HCEC 1CT (cell line): Measurements from ENCODE around the gene DBH.
"Not testable (repeated sequence)": the region's sequence is repeated elsewhere in the genome, so short reads cannot be mapped to it uniquely, and the experiment has no call there.

ENCODE experiments used
- DNase-seq: peaks from one replicate; pipeline ENCODE4 v3.0.0-alpha.2; 2017

DBH gene

DNA sequence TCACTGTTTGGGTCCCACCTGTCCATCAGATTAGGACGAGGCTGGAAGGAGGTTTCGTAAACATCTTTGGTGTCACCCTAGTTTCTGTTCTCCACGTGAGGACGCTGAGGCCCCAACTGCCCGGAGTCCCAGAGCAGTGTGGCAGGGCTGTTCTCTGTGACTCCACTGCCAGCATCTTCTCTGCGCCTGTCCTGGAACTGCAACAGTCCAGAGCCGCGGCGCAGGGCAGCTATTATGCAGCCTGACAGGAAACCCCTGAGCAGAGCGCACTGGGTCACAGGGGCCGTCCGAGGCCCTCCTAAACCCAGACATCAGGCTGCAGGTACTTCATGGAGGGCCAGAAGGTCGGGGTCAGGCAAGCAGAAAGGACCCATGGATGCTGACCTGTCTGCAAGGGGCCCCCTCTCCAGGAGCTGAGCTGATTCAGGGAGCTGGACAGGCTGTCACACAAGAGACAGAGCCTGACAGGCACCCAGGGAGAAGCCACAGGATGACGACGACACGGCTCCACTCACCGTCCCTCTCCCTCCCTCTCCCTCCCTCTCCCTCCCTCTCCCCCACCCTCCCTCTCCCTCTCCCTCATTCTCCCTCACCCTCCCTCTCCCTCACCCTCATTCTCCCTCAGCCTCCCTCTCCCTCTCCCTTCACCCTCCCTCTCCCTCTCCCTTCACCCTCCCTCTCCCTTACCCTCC is 31.7 kb downstream of the DBH start:
- DNase-seq, result no peak

DNA sequence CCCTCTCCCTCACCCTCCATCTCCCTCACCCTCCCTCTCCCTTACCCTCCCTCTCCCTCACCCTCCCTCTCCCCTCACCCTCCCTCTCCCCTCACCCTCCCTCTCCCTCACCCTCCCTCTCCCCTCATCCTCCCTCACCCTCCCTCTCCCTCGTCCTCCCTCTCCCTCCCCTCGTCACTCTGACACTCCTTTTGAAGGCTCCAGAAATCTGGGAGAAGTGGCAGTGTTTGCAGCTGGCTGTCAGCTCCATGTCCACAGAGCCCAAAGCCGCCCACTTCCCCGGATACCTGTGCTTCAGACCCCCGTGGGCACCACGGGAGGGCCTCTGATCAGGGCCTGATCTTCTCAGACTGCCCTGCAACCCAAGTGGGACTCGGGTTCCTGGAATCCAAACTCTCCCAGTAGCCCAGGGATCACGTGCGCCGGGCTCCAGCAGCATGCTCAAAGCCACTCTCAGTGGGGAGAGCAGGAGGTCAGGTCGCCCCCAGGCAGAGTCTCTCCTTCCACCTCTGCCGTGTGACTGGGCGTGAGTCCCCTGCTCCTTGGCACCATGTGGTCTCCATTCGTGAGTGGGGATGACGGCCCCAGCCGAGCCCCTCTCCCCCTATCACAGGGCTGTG is 33.1 kb downstream of the DBH start:
- DNase-seq, result no peak

DNA sequence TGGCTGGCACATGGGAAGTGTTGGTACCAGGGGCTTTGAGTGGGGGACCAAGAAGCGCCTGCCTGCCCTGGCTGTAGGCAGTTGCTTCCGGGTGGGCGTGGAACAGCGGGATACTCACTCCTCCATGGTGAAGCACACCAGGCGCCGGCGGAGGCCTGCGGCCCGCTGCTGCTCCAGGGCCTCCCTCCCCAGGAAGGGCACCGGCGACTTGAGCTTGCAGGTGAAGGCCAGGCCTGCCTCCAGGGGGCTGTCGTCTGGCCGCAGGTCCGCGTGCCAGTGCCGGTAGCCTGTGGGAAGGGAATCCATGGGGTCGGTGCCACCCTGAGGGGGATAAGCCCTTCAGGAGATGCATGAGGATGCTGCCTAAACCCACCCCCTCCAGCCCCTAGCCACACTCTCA is 34.3 kb downstream of the DBH start:
- DNase-seq, result no peak

DNA sequence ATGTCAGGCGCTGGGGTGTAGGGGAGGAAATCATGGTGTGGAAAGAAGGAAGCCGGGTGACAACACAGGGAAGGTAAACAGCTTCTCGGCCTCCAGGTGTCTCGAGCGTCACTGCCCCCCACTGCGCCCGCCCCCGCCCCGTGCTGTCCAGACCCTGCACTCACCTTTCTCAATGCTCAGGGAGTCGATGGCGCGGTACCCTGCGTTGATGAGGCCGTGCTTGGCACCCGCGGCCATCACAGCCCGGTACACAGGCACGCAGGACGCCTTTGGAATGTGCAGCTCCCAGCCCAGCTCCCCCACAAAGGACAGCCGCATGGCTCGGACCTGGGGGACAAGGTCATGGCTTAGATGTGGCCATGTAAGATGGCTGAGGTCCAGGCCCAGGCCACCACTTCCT is 35.2 kb downstream of the DBH start:
- DNase-seq, result no peak

DNA sequence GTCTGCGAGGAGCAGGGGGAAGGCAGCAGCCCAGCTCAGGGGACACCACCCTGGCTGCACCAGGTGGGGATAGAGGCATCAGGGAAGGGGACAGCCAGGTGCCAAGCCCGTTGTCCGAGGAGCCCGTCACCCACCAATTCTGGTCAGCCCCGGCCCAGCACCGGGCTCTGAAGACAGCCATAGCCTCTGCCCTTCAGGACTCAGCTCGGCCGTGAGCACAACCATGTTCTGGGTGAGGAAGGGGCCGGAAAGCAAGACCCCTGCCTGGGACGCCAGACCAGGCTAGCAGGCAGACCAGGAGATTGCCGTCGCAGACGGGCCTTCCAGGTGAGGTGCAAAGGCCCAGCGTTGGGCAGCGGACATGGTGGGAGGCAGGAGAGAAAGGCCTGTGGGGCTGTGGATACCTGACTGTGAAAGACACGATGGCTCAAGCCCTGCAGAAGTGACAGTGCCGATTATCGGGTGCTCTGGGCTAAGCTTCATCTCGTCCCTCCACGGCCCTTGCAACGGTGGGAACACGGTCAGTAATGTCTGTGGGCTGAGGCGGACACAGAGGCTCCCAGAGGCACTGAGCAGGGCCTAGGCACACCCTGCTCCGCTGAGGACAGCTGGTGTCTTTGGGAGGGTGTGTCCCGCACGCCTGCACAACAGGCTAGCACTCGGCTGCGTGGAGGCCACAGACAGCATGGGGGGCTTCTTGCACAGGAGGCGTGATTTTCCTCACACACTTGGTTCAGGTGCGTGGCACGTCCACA is 36.5 kb downstream of the DBH start:
- DNase-seq, result no peak

DNA sequence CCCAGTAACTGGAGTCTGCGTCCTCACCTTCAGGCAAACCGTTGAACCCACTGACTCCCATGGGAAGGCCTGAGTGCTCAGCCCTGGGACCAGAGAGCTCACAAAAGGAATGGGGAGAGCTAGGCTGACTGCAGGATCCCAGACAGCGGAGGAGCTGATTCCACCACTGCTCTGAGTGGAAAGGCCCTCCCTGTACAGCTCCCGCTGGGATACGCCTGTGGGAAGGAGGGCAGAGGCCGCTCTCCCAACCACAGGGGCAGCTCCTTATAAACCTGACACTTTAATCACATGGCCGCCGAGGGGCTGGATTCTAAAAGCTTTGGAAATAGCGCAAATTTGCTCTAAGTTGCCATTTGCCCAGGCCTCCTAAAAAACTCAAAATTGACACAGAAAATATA is 37.1 kb downstream of the DBH start:
- DNase-seq, result no peak

DNA sequence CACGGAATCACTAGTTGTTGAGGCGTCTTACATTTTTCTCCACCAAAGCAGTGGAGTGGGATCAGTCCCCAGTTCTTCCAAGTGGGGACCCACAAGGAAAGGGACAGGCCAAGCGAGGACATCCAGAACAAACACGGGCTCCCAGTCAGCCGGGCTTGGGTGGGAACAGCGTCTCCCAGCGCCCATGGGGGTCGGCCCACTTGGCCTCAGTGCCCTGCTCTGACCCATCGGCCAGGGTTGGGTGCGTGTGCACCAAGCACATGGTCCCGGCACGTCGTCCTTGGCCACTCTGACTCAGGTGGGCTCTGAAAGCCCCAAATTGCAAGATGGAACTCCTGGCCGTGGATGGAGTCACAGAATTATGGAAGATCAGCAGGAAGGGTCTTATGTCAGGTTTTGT is 37.9 kb downstream of the DBH start:
- DNase-seq, result no peak

DNA sequence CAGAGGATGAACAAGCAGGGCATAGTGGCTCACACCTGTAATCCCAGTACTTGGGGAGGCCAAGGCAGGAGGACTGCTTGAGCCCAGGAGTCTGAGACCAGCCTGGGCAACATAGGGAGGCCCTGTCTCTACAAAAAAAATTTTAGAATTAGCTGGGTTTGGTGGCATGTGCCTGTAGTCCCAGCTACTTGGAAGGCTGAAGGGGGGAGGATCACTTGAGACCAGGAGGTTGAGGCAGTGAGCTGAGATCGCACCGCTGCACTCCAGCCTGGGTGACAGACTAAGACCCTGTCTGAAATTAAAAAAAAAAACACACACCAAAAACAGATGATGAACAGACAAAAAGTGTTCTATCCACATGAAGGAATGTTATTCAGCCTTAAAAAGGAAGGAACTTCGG is 39.6 kb downstream of the DBH start:
- DNase-seq, result not testable (repeated sequence)

DNA sequence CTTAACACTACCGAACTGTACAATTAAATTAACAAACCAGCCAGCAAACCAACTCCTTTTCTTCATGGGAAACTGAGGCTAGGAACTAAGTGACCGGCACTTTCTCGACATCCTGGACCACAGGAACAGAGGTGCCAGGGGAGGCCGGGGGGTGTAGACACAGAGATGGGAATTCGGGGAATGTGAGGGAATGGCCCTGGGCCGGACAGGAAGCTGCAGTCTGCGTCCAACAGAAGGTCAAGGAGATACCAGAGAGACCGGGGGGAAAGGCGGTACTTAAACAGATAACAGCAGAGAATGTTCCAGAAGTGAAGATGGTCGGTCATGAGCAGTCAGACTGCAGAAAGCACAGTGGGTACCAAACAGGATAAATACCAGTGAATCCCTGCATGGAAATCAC is 40.3 kb downstream of the DBH start:
- DNase-seq, result no peak

DNA sequence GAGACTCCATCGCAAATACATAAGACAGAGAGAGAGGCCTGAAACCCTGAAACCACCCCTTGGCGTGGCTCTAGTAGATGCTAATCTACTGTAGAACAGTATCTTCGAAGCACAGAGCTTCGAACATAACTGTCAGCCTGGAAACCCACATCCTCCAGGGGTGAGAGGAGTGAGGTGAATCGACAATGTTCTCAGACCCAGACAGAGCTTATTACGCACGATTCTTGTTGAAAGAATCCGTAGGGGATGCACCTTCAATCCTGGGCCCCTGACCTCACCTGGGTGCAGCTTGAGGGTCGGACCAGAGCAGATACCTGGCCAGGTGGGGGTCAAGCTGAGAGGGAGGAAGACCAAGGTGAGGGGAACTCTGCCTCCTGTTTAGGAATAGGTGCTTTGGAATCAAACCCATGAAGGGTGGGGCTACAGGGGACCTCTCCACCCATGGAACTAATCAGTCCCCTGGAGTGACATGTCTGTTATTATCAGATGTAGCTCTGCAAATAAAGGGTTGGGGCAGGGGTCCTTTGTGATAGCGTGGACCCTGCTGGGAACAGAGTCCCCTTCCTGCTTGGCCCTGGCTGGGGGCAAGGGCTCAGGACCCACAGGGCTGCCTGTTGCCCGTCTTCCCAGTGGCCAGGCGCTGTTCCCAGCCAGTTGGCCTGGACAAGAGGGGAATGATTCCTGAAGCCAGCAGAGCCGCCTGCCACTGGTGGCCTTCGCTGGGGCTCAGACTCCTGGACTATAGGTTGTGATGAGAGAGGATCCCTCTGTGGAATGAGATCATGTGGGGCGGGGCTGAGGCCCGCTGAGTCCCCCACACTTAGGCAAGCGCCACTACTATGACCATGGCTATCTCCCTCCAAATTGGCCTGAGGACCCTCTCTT is 41.2 kb downstream of the DBH start:
- no peak for DNase-seq

DNA sequence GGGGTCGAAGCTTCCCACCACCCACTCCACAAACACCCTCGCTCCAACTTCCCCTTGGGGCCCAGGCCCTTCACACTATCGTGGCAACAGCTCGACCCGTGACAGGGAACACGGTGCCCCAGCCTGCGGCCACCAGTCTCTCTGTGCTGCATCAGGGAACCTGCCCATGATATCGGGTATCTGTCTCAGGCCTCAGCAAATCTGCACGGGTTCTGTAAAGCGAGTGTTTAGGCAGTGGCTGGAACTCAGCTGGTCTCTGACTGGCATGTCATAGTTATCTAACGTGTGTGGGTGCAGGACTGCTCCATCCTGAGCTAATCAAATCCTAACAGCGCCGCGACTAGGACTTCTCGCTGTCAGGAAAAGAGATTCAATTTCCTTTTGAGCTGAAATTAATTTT is 42.9 kb downstream of the DBH start:
- DNase-seq, result no peak

DNA sequence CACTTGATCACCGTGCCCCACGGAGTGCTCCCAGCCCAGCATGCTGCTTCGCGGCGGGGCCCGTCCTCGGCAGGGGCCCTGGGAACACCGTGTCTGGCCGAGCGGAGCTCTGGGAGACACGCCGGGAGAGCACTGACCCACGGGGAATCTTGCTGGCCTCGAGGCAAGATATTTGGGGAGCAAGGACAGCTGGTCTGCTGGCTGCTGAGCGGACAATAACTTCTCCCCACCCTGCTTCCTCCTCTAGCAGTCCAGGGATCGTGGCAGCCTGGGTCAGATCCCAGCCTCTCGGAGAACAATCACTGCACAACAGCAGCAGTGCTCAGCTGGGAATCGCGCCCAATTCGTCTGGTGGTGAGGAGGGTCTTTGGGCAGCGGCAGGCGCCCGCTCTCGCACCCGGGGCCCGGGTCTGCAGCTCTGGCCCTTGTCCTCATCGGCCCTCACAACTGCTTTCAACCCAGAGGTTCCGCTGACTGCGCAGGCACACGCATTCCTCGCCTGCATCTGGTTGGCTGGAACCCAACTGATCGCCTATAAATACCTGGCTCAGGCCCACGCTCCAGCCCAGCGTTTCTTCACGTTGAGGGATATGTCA is 43.4 kb downstream of the DBH start:
- no peak for DNase-seq

DNA sequence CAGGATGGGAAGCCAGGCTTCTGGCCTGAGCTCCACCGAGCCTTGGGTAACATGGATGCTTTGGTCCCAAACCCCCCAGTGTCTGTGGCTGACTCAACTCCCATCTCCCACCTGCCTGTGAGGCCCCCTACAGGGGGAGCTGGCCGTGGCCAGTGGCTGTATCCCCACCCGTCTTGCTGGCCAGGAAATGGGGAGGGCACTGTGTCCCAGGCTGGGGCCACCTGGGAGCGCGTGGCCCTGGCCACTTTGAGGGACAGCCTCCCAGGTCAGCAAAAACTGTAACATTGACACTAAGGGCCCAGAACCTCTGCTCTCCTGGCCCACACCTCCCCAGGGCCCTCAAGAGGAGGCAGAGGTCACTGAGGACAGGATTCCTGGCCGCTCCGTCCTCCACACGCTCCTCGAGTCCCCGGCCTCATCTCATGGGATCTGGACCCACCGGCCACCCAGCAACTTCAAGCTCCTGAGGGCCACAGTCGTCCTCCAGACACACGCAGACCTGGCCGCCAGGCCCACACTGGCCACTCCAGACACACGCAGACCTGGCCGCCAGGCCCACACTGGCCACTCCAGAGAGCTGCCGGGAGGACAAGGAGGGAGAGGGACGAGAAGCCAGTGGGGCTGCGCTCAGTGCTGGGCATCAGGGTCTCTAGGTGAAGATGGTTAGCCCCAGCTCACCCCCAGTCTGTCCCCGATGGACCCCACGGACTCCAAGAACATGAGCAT is 44.2 kb downstream of the DBH start:
- no peak for DNase-seq

DNA sequence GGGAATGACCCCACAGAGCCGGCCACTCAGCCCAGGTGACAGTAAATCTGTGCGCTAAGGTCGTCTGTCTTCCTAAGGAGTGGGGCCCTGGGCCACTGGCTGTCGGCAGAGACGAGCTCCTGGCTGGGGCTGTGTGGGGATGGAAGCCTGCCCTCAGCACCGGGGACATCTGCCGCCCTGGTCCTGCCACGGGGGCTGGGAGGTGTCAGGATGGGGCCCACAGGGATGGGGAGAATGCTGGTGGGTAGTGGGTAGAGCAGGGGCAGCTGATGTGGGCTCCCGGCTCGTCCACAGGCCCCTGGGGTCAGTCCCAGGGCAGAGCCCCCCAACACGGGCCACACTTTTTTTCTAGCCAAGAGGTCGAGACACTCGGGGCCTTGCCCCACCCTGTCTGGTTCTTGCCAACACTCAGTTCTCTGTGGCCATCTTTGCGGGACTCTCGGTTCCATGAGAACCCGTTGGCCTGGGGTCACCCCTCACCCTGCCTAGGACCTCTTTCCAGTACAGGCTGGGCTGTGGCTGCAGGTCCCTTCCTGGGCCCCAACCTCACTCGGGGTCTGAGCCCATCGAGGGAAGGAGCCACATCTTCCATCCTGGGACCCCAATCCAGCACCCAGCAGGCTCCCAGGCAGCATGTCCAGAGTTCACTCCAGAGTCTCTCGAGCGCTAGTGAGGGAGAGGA is 45.0 kb downstream of the DBH start:
- DNase-seq, result no peak

DNA sequence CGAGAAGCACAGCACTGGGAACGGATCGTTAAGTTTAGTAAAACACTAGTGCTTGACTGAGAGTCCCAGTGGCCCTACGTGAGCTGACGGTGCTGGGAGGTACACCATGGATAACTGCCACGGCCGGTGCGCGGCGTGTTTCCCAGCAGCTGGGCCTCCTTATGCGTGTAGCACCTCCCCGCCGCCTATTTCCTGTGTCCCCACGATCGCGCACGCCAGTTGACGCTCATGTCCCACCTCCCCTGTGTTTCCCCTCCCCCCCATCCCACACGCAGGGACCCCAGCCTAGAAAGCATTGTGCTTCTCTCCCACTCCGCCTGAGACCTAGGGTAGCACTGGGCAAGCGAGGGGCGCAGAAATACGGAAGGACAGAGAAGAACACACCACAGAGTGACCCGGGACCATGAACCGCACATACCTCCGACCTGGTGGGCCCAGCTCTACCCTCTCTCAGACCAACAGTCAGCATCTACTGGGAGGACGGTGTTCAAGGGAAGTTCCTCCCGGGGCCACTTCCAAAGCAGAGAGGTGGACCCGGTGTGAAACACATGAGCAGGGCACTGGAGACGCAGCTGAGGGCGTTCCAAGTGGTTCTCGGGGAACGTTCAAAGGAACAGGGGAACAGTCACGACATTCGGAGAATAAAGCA is 45.6 kb downstream of the DBH start:
- no peak for DNase-seq

DNA sequence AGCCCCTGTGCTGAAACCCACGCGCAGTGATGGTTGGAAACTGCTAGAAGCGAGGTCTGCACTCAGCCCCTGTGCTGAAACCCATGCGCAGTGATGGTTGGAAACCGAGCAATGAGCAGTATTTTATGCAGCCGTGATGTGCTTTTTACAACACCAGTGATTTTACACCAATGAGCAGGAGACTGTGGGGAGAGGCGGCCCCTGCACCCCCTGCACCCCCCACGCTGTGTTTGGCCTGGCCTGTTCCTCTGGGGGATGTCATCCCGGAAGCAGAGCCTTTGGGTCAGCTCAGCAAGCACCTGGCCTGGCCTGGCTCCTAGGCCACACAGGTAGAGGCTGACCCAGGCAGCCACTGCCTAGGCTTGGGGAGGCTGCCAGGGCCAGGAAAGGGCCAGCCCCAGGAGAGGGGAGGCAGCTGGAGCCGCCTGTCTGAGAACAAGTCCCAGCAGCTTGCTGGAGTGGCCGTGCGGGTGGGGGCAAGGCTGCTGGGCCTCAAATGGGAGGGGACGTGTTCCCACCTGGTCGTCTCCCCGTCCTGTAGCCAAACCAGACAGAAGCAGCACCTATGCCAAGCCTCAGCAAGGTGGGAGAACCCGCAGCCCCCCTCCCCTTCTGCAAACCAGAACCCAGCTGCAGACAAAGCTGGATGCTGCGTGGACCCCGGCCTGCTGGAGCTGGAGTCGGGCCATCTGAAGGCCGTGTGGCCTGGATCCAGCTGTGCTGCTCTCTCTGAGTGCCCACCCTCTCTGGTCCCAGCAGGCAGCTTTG is 46.8 kb downstream of the DBH start:
- DNase-seq, result no peak

DNA sequence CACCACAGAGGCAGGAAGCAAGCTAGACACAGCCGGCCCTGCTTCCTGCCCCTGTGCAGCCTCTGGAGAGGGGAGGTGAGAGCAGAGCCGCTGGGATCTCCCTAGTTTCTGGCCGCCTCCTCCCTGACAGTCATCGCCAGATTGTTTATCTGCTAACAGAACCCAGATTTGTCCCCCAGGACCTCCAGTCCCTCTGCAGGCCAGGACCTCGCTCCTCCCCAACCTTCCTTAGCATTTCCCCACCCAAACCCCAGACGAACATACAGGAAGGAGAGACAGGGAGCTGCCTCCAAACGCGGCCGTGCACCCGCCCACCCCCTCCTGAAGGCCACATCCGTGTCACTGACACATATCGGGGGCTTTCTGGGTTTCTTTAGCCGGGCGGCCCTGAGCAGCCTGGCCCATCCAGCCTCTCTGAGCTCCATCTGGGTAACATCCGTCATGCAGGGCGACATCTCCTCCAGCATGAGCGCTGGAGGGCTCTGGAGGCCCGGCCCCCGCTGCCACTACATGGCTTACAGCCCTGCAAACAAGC is 47.5 kb downstream of the DBH start:
- DNase-seq, result no peak

DNA sequence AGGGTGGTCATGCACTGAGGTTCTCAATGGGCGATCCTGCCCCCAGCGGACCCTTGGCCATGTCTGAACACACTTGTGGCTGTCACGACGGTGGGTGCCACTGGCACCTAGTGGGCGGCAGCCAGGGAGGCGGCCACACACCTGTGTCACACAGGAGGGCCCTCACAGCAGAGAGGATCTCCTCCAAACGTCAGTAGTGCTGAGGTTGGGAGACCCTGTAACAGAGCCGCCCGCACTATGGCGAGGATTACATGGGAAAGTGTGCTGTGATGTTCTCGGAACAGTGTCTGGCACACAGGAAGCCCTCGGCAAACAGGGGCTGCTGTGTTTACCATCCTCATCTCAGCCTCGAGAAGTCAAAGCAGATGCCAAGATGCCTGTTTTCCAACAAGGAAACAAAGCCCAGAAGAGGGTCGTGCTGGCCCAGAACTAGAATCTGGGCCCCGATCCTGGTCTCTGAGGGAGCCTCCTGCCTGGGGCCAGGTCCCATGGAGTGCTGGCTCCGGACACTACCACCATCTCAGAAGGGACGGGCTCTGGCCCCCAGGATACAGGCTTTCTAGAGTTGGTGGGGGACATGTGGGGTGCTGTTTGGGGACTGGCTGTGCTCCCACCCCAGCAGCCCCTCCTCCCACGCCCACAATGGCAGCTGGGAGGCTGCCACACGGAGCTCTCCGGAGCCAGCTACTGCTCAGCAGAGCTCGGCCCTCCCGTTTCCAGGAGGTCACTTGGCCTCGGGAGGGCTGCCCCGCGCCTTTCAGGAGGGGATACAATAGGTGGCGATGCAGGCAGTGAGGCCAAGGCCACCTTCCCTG is 48.2 kb downstream of the DBH start:
- no peak for DNase-seq

DNA sequence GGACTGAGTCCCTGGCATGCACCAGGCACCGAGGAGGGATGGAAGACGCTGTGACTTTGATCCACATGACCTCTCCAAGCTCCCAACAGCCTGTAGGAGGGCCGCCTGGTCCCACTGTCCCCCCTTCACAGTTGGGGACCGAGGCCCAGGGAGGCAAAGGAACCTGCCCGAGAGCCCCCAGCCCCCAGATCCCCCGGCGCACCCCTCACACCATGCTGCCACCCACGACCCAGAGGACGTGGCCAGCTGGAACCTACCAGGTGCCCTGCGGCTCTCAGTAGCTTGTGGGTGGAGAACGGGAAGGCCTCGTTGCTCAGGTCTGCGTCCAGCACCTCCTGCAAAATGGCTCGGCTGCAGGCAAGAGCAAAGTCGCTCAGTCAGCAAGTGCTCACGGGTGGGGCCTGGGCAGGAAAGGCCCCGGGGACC is 48.8 kb downstream of the DBH start:
- DNase-seq, result no peak
